Endodermal cell (in vitro differentiated cells): ENCODE measurements around the gene DDX31. TPM values are rescaled to one million over a fixed set of nuclear protein-coding genes. Genes with fewer than 3 reads are reported as not detected.

Source experiments
- DNase-seq: peaks from one replicate; pipeline ENCODE4 v3.0.0-alpha.2; 2017
- H3K27ac ChIP-seq: 2 replicates; pipeline ENCODE4 v1.5.1; 2013; ENCODE audit warnings: mild to moderate bottlenecking, low read depth, low read length, moderate library complexity
- H3K27me3 ChIP-seq: 2 replicates; pipeline ENCODE4 v1.6.1; 2013; ENCODE audit warnings: mild to moderate bottlenecking, low read length, moderate library complexity; ENCODE audit not compliant: insufficient read depth, control insufficient read depth, poor library complexity, severe bottlenecking
- H3K36me3 ChIP-seq: 2 replicates; pipeline ENCODE4 v1.7.0; 2013; ENCODE audit warnings: mild to moderate bottlenecking, low read length, moderate library complexity; ENCODE audit not compliant: control insufficient read depth, insufficient read depth
- H3K4me1 ChIP-seq: one replicate; pipeline ENCODE4 v1.7.0; 2013; ENCODE audit warnings: low read length; ENCODE audit not compliant: control insufficient read depth, insufficient read depth
- H3K4me3 ChIP-seq: 2 replicates; pipeline ENCODE4 v1.5.1; 2013; ENCODE audit warnings: mild to moderate bottlenecking, low read length, moderate library complexity
- H3K9ac ChIP-seq: 2 replicates; pipeline ENCODE4 v1.6.1; 2013; ENCODE audit warnings: mild to moderate bottlenecking, low read length, moderate library complexity; ENCODE audit not compliant: poor library complexity, severe bottlenecking; ENCODE audit errors: extremely low read depth
- H3K9me3 ChIP-seq: 2 replicates; pipeline ENCODE4 v1.6.1; 2013; ENCODE audit warnings: mild to moderate bottlenecking, low read length, moderate library complexity; ENCODE audit not compliant: control insufficient read depth
- H3K27ac Mint-ChIP-seq: 2 replicates; pipeline ENCODE4 v1.8.0; 2020; ENCODE audit warnings: mixed read lengths
- H3K27me3 Mint-ChIP-seq: 2 replicates; pipeline ENCODE4 v1.8.0; 2021; ENCODE audit warnings: mild to moderate bottlenecking, mixed read lengths; ENCODE audit not compliant: insufficient read depth
- H3K36me3 Mint-ChIP-seq: 2 replicates; pipeline ENCODE4 v1.8.0; 2020; ENCODE audit warnings: low read depth, mixed read lengths
- H3K4me1 Mint-ChIP-seq: 2 replicates; pipeline ENCODE4 v1.8.0; 2020; ENCODE audit warnings: mixed read lengths
- H3K4me3 Mint-ChIP-seq: 2 replicates; pipeline ENCODE4 v1.8.0; 2020; ENCODE audit warnings: mild to moderate bottlenecking, moderate library complexity, mixed read lengths
- H3K9me3 Mint-ChIP-seq: 2 replicates; pipeline ENCODE4 v1.8.0; 2020; ENCODE audit warnings: mild to moderate bottlenecking, mixed read lengths
- WGBS, 2 experiments: methylation state at CpG; one replicate each; pipeline versions ENCODE4 v1.1.5 to v1.1.7; 2013; ENCODE audit warnings: missing lambda C conversion rate in 2 of 2, mixed read lengths in 1 of 2; ENCODE audit not compliant: insufficient coverage in 1 of 2, insufficient read length in 1 of 2; 5-methylcytosine and 5-hydroxymethylcytosine counted together
- total RNA-seq, 2 donors: library from RNA; stranded (reverse); fragmentation: NEBNext Ultra II Directional in 1 of 2; extraction: Animal tissue kit (Norgen Biotek cat#: 25700) in 1 of 2; gene quantifications; 2 replicates in 1 of 2; 3 replicates in 1 of 2; pipeline ENCODE4 v1.2.1, GENCODE V29; 2021
- TF ChIP-seq, protein P1 (sequence below): fragments of 200-600 bp; sonication (generic); conservative IDR thresholded peaks from 2 replicates; pipeline ENCODE4 v1.5.0; 2021; ENCODE audit warnings: antibody characterized with exemption, mild to moderate bottlenecking

The DDX31 gene
- total RNA-seq, 2 donors from 2014 or later = 29.1 to 30.5 TPM

GRCh38 chr9:132575811-132576210 is 94.0 kb downstream of the DDX31 start:
- TF ChIP-seq, protein P1, sequence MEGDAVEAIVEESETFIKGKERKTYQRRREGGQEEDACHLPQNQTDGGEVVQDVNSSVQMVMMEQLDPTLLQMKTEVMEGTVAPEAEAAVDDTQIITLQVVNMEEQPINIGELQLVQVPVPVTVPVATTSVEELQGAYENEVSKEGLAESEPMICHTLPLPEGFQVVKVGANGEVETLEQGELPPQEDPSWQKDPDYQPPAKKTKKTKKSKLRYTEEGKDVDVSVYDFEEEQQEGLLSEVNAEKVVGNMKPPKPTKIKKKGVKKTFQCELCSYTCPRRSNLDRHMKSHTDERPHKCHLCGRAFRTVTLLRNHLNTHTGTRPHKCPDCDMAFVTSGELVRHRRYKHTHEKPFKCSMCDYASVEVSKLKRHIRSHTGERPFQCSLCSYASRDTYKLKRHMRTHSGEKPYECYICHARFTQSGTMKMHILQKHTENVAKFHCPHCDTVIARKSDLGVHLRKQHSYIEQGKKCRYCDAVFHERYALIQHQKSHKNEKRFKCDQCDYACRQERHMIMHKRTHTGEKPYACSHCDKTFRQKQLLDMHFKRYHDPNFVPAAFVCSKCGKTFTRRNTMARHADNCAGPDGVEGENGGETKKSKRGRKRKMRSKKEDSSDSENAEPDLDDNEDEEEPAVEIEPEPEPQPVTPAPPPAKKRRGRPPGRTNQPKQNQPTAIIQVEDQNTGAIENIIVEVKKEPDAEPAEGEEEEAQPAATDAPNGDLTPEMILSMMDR = no peak
- no peaks in the 10 kb centered on the region for H3K4me1 ChIP-seq
- no peak overlapping the region for H3K27ac ChIP-seq
- Mint-ChIP-seq H3K4me1 (peaks cover 7% of the 10 kb centered on the region), H3K36me3 (no peaks in the 10 kb centered on the region), H3K4me3 (no peak overlapping the region), H3K9me3 (no peaks in the 10 kb centered on the region), H3K27ac (no peak overlapping the region), H3K27me3 (peaks cover 65% of the 10 kb centered on the region)
- no peaks in the 10 kb centered on the region for H3K9me3 ChIP-seq
- WGBS, 2 experiments = 76 to 81% methylated on average over 3 to 5 of the region's 5 CpGs
- no peak overlapping the region for H3K4me3 ChIP-seq
- no peak overlapping the region for H3K9ac ChIP-seq
- H3K36me3 ChIP-seq = no peaks in the 10 kb centered on the region
- no peak for DNase-seq
- peaks cover 58% of the 10 kb centered on the region for H3K27me3 ChIP-seq

DNA sequence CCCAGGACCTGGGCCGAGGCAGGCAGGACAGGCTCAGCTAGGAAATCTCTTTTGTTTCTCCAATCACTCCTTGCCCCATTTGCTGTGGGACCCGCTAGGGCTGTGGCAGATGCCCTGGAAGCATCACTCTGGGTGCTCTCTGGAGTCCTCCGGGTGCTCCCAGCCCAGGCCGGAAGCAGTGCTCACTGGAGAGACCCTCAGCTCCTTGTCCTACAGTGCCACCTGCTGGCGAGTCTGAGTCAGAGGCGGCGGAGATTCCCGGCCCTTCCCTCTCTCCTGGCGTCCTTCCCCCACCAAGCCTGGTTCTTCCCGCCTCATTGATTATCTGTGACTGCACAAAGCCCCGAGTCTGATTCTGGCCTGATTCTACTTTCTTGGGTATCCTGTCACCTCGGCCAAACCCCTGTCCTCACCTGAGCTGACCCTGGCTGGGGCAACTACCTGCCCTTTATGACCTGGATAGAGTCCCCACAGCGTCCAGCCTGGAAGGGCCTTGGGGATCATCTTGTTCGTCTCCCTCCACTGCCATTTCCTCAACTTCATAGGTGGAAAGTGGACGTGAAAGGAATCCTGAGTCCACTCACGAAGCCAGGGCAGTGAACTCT is 94.7 kb downstream of the DDX31 start:
- H3K9me3 Mint-ChIP-seq = no peaks in the 10 kb centered on the region
- Histone ChIP-seq H3K36me3 (no peaks in the 10 kb centered on the region), H3K4me3 (no peak overlapping the region), H3K4me1 (no peaks in the 10 kb centered on the region), H3K27me3 (peaks cover 51% of the 10 kb centered on the region), H3K27ac (no peak overlapping the region), H3K9me3 (no peaks in the 10 kb centered on the region), H3K9ac (no peak overlapping the region)
- no peak overlapping the region for H3K27ac Mint-ChIP-seq
- WGBS, 2 experiments = 14 to 26% methylated on average over 8 to 16 of the region's 16 CpGs
- TF ChIP-seq, protein P1 = peak; percentile 95
- peak; percentile 95 for DNase-seq
- no peaks in the 10 kb centered on the region for H3K36me3 Mint-ChIP-seq
- H3K27me3 Mint-ChIP-seq = peaks cover 59% of the 10 kb centered on the region
- H3K4me1 Mint-ChIP-seq = peaks cover 7% of the 10 kb centered on the region
- no peak overlapping the region for H3K4me3 Mint-ChIP-seq

DNA sequence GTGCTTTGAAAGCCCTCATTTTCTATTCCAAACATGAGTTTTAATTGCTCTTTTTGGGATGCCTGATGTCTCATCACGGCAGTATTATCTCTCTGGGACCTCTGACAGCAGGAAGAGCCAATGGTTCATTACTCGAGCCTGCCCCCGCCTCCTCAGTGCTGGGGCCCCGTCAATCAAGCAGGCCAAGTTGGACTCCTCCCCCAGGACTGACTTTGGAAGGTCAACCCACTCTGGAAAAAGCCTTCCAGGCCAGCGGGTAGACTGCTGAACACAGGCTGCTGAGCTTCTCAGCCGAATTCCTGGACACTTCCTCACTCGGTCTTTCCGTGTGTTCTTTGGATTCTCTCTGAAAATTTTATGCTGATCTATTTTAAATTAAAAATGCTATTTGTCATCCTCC is 96.9 kb downstream of the DDX31 start:
- H3K27me3 Mint-ChIP-seq = peaks cover 37% of the 10 kb centered on the region
- no peaks in the 10 kb centered on the region for H3K4me1 ChIP-seq
- H3K4me3 Mint-ChIP-seq = no peak overlapping the region
- H3K9ac ChIP-seq = no peak overlapping the region
- no peaks in the 10 kb centered on the region for H3K36me3 Mint-ChIP-seq
- no peak for DNase-seq
- H3K27ac ChIP-seq = no peak overlapping the region
- H3K36me3 ChIP-seq = no peaks in the 10 kb centered on the region
- H3K27me3 ChIP-seq = peaks cover 29% of the 10 kb centered on the region
- no peaks in the 10 kb centered on the region for H3K9me3 ChIP-seq
- H3K27ac Mint-ChIP-seq = no peak overlapping the region
- H3K9me3 Mint-ChIP-seq = no peaks in the 10 kb centered on the region
- H3K4me3 ChIP-seq = no peak overlapping the region
- 51 to 59% methylated on average over 4 to 8 of the region's 8 CpGs for WGBS, 2 experiments
- peaks cover 7% of the 10 kb centered on the region for H3K4me1 Mint-ChIP-seq
- TF ChIP-seq, protein P1 = no peak
